Measurements from ENCODE around the gene ZNF526. TPM values are rescaled to one million over a fixed set of nuclear protein-coding genes. Genes with fewer than 3 reads are reported as not detected.

The ZNF526 gene
- polyA plus RNA-seq, 3 donors = 0.96 to 3.4 (median 1.3) TPM

DNA sequence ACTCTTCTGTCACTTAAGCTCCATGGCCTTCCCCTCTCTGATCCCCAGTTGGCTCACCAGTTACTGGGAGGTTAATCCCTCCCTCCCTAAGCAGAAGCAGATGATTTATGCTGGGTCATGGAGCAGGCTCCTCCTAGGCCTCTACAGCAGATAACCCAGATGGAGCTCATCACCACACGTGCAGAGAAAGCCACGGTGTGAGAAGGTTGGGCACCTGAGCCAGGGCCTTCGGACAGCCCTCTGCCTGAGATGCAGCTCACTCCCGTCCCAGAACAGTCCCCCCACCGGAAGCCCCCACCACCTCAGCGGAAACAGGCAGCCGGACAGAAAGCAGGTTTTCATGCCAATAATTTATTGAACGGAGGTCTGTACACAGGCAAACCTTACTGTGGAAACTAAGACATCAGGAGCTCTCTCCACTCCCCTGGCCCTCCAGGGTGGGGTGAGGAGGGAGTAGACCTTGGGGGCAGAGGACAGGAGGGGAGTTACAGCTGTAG, 9.8 kb downstream of the ZNF526 start:
- 68% methylated on average over 4 of the region's 8 CpGs for WGBS (ENCODE audit: insufficient coverage)
- Mint-ChIP-seq H3K27ac (peak overlapping the region in 4 of 7 donors; percentile 52 to 72 (median 70)), H3K36me3 (peaks cover 79 to 96% of the 10 kb centered on the region in 2 donors), H3K27me3 (ENCODE audit: low read depth in 3 of 3) (no peaks in the 10 kb centered on the region), H3K9me3 (no peaks in the 10 kb centered on the region), H3K4me1 (peaks cover 10% of the 10 kb centered on the region), H3K4me3 (no peak overlapping the region)
- H3K27ac ChIP-seq (ENCODE audit: low read depth in 1 of 2, low read length in 2 of 2) = peak overlapping the region in 1 of 2 donors; percentile 37
- H3K4me2 ChIP-seq (replicated peaks; ENCODE audit: extremely low read depth, low read length, poor library complexity, severe bottlenecking) = no peak overlapping the region
- DNase-seq = no peak
- TF ChIP-seq, protein P1, sequence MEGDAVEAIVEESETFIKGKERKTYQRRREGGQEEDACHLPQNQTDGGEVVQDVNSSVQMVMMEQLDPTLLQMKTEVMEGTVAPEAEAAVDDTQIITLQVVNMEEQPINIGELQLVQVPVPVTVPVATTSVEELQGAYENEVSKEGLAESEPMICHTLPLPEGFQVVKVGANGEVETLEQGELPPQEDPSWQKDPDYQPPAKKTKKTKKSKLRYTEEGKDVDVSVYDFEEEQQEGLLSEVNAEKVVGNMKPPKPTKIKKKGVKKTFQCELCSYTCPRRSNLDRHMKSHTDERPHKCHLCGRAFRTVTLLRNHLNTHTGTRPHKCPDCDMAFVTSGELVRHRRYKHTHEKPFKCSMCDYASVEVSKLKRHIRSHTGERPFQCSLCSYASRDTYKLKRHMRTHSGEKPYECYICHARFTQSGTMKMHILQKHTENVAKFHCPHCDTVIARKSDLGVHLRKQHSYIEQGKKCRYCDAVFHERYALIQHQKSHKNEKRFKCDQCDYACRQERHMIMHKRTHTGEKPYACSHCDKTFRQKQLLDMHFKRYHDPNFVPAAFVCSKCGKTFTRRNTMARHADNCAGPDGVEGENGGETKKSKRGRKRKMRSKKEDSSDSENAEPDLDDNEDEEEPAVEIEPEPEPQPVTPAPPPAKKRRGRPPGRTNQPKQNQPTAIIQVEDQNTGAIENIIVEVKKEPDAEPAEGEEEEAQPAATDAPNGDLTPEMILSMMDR (IDR thresholded peaks at IDR 0.05) = no peak
- peaks cover 96% of the 10 kb centered on the region for H4K20me1 ChIP-seq (ENCODE audit: insufficient read depth, low read length)
- H3K4me3 ChIP-seq (replicated peaks in 1 of 3; ENCODE audit: low read depth in 2 of 3, low read length in 3 of 3) = no peak overlapping the region
- no peaks in the 10 kb centered on the region for H3K4me1 ChIP-seq (ENCODE audit: control insufficient read depth in 1 of 2, insufficient read depth in 2 of 2, low read length in 2 of 2)
- intact Hi-C loops (cut with micrococcal nuclease) = loop anchor here in 1 of 2 donors (10.0 kb wide), 1 partner anchor 125 kb away; no protein-coding TSS in a partner anchor
- no peak overlapping the region for H2AFZ ChIP-seq (ENCODE audit: insufficient read depth, low read depth, low read length, poor library complexity, severe bottlenecking)
- peaks cover 90 to 99% of the 10 kb centered on the region in 2 donors for H3K36me3 ChIP-seq (replicated peaks in 1 of 2; ENCODE audit: control insufficient read depth in 1 of 2, insufficient read depth in 2 of 2, low read length in 2 of 2)
- no peak overlapping the region for H3K9ac ChIP-seq (ENCODE audit: insufficient read depth, low read length, poor library complexity, severe bottlenecking)
- H3K9me3 ChIP-seq (replicated peaks in 1 of 2; ENCODE audit: control insufficient read depth in 1 of 2, insufficient read depth in 1 of 2, low read length in 2 of 2) = no peaks in the 10 kb centered on the region
- peaks cover 38% of the 10 kb centered on the region for H3K79me2 ChIP-seq (ENCODE audit: insufficient read depth, low read length)
- H3K27me3 ChIP-seq (ENCODE audit: control insufficient read depth in 2 of 2, insufficient read depth in 2 of 2, low read length in 2 of 2) = no peaks in the 10 kb centered on the region

DNA sequence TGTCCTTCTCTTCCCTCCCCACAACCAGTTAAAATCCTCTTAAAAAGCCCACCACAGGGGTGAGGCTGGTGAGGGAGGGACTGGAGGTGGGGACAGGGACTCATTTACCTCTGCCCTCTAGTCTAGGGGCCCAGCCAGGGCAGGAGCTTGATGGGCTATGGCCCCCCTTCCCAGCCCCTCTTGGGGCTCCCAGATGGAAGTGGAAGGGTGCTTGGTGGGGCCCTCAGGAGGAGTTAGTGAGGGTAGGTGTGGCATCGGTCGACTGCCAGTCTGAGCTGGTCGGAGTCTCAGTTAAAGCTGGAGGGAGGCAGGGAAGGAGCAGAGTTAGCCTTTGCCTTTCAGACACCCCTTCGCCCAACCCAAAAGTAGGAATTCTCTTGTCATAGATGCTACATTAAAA, 10.5 kb downstream of the ZNF526 start:
- no CpG with 5 or more reads among the region's 4 CpGs for WGBS (ENCODE audit: insufficient coverage)
- Mint-ChIP-seq H3K36me3 (peaks cover 83 to 96% of the 10 kb centered on the region in 2 donors), H3K27ac (peak overlapping the region in 2 of 7 donors; percentile 35 to 68), H3K9me3 (no peaks in the 10 kb centered on the region), H3K4me3 (no peak overlapping the region), H3K27me3 (ENCODE audit: low read depth in 3 of 3) (no peaks in the 10 kb centered on the region), H3K4me1 (peaks cover 10% of the 10 kb centered on the region)
- TF ChIP-seq, protein P1 (IDR thresholded peaks at IDR 0.05) = no peak
- DNase-seq = no peak
- Histone ChIP-seq H3K79me2 (ENCODE audit: insufficient read depth, low read length) (peaks cover 35% of the 10 kb centered on the region), H2AFZ (ENCODE audit: insufficient read depth, low read depth, low read length, poor library complexity, severe bottlenecking) (no peak overlapping the region), H3K36me3 (replicated peaks in 1 of 2; ENCODE audit: control insufficient read depth in 1 of 2, insufficient read depth in 2 of 2, low read length in 2 of 2) (peaks cover 90 to 99% of the 10 kb centered on the region in 2 donors), H4K20me1 (ENCODE audit: insufficient read depth, low read length) (peaks cover 96% of the 10 kb centered on the region), H3K4me3 (replicated peaks in 1 of 3; ENCODE audit: low read depth in 2 of 3, low read length in 3 of 3) (no peak overlapping the region), H3K9ac (ENCODE audit: insufficient read depth, low read length, poor library complexity, severe bottlenecking) (no peak overlapping the region), H3K27me3 (ENCODE audit: control insufficient read depth in 2 of 2, insufficient read depth in 2 of 2, low read length in 2 of 2) (no peaks in the 10 kb centered on the region), H3K4me2 (replicated peaks; ENCODE audit: extremely low read depth, low read length, poor library complexity, severe bottlenecking) (no peak overlapping the region), H3K9me3 (replicated peaks in 1 of 2; ENCODE audit: control insufficient read depth in 1 of 2, insufficient read depth in 1 of 2, low read length in 2 of 2) (no peaks in the 10 kb centered on the region), H3K27ac (ENCODE audit: low read depth in 1 of 2, low read length in 2 of 2) (peak overlapping the region in 1 of 2 donors; percentile 45), H3K4me1 (ENCODE audit: control insufficient read depth in 1 of 2, insufficient read depth in 2 of 2, low read length in 2 of 2) (no peaks in the 10 kb centered on the region)
- intact Hi-C loops (cut with micrococcal nuclease) = loop anchor here in 1 of 2 donors (10.0 kb wide), 1 partner anchor 126 kb away; no protein-coding TSS in a partner anchor
